GM20431 (cell line): ENCODE data around the gene UGGT1.
"Not testable (repeated sequence)": the region's sequence is repeated elsewhere in the genome, so short reads cannot be mapped to it uniquely, and the experiment has no call there.

Source experiments
- in situ Hi-C: fragments of 300-500 bp; cut with MseI, MboI; formaldehyde crosslinking; loops from one replicate; pipeline ENCODE4 v1.15.0; 2020; ENCODE audit warnings: low sequenced_read_pairs; ENCODE audit not compliant: unreplicated experiment

Gene UGGT1

GRCh38 chr2:128169933-128170709 is 79.1 kb downstream of the UGGT1 start:
- in situ Hi-C loops: no loop called here

GRCh38 chr2:128170776-128171175 is 79.8 kb downstream of the UGGT1 start:
- in situ Hi-C loops: no loop called here

- in situ Hi-C loops: no loop called here
Measured at GRCh38 chr2:128172191-128172590, 81.2 kb downstream of the UGGT1 start.

- in situ Hi-C loops: not testable (repeated sequence)
Measured at GRCh38 chr2:128174067-128174466, 83.1 kb downstream of the UGGT1 start.

- in situ Hi-C loops: no loop called here
Measured at GRCh38 chr2:128177315-128177714, 86.3 kb downstream of the UGGT1 start.

- in situ Hi-C loops: no loop called here
Measured at GRCh38 chr2:128178149-128178649, 87.2 kb downstream of the UGGT1 start.

- in situ Hi-C loops: no loop called here
Measured at GRCh38 chr2:128178650-128179460, 87.9 kb downstream of the UGGT1 start.

GRCh38 chr2:128179461-128179755 is 88.4 kb downstream of the UGGT1 start:
- in situ Hi-C loops: no loop called here

- in situ Hi-C loops: no loop called here
Measured at GRCh38 chr2:128180031-128180430, 89.0 kb downstream of the UGGT1 start.

- in situ Hi-C loops: no loop called here
Measured at GRCh38 chr2:128185576-128185975, 94.6 kb downstream of the UGGT1 start.

GRCh38 chr2:128187032-128187654 is 96.1 kb downstream of the UGGT1 start:
- in situ Hi-C loops: no loop called here

GRCh38 chr2:128195435-128195984 is 104.5 kb downstream of the UGGT1 start:
- in situ Hi-C loops: no loop called here

- in situ Hi-C loops: no loop called here
Measured at GRCh38 chr2:128196026-128196425, 105.0 kb downstream of the UGGT1 start.

- in situ Hi-C loops: no loop called here
Measured at GRCh38 chr2:128196471-128196931, 105.5 kb downstream of the UGGT1 start.

- in situ Hi-C loops: no loop called here
Measured at GRCh38 chr2:128197059-128197458, 106.1 kb downstream of the UGGT1 start.

GRCh38 chr2:128198656-128199055 is 107.7 kb downstream of the UGGT1 start:
- in situ Hi-C loops: no loop called here

GRCh38 chr2:128199141-128199540 is 108.1 kb downstream of the UGGT1 start:
- in situ Hi-C loops: no loop called here

- in situ Hi-C loops: no loop called here
Measured at GRCh38 chr2:128202791-128203190, 111.8 kb downstream of the UGGT1 start.

GRCh38 chr2:128206245-128206644 is 115.2 kb downstream of the UGGT1 start:
- in situ Hi-C loops: no loop called here

- in situ Hi-C loops: no loop called here
Measured at GRCh38 chr2:128208023-128208422, 117.0 kb downstream of the UGGT1 start.
